GM19328 (cell line): ENCODE measurements around the gene CES2.
"Not testable (repeated sequence)": the region's sequence is repeated elsewhere in the genome, so short reads cannot be mapped to it uniquely, and the experiment has no call there.

Experiments used
- ATAC-seq: cut with Tn5 transposase; IDR thresholded peaks from one replicate; pipeline ENCODE4 v1.9.1; 2021; ENCODE audit warnings: mild to moderate bottlenecking, moderate library complexity; ENCODE audit not compliant: unreplicated experiment

CES2 gene

DNA sequence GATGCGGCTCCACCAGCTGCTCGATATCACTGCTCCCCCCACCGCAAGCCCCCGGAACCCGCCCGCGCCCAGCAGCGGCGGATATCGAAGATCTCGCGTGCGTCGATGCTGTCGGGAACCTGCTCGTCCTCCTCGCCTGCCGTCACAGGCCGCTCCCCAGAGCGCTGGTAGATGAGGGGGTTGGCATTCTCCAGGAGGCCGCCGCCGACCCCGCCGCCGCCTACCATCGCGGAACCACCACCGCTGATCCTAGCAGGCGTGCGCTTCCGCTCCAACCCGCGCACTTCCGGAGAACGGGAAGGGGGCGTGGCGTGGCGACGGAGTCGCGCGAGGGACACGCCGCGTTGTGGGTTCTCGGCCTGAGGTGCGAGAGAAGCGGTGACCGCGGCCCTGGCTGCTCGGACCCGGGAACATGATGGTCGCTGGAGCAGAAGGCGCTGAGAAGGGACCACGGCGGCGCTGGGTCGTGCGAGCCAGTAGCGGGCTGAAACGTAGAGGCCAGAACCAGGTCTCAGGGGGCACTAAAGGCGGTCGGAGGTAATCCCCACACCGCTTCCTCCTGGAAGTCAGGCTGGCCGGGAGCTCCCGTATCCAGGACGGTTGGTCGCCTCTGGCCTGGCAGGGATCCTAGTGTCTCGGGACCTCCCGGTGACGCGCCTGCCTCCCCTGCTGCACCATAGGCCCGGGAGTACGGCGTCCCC is 1.0 kb upstream of the CES2 start, which contains the start of gene CIAO2B:
TSS of gene CIAO2B (minus strand) at position 265 of the 701 bp plus-strand sequence. CDS start at position 227, 38 bp downstream.
- ATAC-seq = peak; percentile 79

DNA sequence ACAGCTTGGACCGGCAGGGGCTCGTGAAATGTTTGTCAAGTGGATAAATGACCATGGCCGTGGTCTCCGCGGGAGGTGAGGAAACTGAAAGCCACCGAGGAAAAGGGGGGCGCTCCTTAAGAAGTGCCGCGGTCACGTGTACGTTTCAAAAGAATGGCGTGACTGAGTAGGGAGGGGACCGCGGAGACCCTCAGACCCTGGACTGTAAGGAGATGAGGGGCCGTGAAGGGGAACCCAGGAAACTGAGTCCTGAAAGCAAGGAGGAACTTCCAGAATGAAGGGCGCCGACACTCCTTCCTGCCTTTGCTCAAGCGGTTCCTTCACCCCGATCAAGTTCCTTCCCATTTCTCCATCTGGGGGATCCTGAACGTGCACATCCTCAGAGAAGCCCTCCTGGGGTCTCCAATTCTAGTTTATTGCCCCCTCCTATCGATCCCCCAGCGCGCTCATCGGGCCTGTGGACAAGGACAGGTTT is 440 bp upstream of the CES2 start:
- ATAC-seq = peak; percentile 21

DNA sequence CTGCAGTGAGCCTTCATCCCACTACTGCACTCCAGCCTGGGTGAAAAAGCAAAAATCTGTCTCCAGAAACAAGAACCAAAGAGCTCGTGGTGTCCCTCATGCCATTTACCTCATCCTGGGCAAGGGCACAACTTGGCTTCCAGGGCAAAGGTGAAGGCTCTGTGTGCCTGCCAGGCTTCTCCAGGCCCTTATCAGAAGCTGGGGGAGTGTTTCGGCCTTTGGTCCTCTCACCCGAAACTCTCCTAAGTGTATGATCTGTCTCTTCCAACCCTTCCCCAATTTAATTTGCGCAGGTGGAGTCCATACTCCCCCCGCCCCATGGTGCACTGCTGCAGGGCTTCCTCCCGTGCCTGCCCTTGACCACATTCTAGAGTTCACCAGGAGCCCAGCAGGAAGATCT is 1.1 kb downstream of the CES2 start:
- ATAC-seq = no peak

DNA sequence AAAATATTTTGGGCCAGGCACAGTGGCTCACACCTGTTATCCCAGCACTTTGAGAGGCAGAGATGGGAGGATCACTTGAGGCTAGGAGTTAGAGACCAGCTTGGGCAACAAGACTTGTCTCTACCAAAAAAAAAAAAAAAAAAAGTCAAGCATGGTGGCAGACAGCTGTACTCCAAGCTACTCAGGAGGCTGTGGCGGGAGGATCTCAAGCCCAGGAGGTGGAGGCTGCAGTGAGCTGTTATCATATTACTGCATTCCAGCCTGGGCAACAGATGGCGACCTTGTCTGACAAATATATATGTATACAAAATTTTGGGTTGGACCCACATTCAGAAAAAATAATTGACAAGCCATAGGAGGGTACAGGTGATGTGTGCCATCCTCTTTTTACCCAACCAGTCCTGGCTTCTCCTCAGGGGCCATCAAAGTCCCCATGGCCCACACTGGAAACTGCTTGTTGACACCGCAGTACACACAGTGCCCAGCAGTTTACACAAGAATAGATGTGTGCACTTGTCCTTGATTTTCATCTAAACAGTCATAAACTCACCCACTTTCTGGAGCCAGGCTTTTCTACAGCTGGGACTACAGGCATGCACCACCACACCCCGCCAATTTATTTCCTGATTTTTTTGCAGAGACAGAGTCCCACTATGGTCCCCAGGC is 1.7 kb downstream of the CES2 start:
- no peak for ATAC-seq

DNA sequence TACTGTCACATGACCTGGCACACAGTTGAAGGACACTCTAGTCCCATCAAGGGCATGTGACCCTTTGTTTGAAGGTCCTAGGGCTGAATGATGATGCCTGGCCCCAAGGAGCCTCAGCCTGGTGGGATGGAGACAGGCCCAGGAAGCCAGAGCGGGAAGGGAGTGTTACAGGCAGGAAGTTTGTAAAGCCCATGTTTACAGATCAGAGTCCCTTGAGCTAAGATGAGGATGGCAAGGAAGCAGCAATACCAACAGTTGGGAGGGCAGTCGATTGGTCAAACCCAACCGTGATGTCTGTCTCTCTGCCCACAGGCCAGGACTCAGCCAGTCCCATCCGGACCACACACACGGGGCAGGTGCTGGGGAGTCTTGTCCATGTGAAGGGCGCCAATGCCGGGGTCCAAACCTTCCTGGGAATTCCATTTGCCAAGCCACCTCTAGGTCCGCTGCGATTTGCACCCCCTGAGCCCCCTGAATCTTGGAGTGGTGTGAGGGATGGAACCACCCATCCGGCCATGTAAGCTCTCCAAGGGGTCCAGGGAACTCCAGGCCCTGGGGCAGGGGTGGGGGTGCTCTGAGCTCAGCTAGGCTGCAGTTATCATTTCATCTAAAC is 2.5 kb downstream of the CES2 start:
- no peak for ATAC-seq

DNA sequence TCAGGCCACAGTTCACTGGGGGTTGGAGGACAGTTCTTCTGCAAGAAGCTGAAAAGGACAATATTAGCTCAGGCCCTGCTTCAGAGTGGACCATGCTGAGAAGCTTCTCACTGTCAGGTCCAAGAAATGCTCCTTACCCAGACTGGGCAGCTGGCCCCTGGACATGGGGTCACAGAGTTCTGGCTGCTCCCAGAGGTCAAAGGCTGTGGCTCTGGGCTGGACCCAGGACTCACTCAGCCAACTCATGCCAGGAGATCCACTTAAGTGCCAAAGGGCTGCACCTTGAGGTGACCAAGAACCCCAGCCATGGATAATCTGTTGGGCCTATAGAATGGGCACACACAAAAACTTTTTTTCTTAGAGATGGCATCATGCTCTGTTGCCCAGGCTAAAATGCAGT is 4.0 kb downstream of the CES2 start:
- no peak for ATAC-seq

DNA sequence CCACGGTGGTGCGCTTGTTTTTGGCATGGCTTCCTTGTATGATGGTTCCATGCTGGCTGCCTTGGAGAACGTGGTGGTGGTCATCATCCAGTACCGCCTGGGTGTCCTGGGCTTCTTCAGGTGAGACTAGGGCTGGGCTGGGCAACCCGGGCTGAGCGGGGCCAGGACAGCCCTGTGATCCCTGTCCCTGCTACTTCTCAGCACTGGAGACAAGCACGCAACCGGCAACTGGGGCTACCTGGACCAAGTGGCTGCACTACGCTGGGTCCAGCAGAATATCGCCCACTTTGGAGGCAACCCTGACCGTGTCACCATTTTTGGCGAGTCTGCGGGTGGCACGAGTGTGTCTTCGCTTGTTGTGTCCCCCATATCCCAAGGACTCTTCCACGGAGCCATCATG is 4.9 kb downstream of the CES2 start:
- ATAC-seq = no peak

DNA sequence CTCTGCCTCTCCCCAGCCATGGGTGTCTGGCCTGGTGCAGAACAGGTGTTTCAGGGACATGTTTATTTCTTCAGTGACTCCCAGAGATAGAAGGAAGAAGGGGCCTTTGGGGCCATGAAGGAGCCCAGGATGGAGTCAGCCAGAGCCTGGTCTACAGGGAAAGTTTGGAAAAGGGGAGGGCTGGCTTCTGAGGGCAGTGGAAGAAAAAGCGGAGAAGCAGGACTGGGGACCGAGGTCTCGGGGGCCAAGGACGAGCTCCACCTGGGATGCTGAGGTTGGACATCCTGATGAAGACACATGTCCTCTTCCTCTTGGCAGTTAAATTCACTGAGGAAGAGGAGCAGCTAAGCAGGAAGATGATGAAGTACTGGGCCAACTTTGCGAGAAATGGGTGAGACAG is 7.7 kb downstream of the CES2 start:
- ATAC-seq = no peak

DNA sequence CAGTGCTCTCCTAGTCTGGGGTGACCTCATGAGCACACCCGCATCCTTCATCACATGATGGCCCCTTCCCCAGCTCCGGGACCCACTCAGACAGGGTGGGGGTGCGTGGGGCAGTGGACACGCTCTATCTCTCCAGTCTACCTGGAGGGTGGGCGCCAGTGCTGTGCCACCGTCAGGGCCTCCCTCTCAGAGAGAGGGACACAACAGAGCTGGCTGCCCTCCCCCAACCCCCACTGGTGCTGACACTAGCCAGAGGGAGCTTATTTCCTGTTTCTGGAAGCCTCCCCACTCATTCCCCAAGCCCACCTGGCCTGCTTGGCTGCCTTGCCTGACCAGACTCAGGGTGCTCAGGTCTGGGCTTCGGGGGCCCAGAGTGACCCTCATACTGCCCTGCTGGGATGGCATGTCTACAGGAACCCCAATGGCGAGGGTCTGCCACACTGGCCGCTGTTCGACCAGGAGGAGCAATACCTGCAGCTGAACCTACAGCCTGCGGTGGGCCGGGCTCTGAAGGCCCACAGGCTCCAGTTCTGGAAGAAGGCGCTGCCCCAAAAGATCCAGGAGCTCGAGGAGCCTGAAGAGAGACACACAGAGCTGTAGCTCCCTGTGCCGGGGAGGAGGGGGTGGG is 8.2 kb downstream of the CES2 start:
- ATAC-seq = no peak

DNA sequence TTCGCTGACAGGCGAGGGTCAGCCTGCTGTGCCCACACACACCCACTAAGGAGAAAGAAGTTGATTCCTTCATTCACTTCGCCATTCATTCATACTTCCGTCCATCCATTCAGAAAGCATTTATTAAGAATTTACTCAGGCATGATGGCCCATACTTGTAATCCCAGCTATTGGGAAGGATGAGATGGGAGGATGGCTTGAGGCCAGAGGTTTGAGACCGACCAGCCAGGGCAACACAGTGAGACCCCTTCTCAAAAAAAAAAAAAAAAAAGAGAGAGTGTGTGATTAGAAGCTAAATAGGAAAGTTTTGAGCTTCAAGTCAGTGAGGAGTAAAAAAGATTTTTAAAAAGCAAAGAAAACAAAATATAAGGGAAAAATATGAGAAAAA is 8.7 kb downstream of the CES2 start:
- no peak for ATAC-seq

DNA sequence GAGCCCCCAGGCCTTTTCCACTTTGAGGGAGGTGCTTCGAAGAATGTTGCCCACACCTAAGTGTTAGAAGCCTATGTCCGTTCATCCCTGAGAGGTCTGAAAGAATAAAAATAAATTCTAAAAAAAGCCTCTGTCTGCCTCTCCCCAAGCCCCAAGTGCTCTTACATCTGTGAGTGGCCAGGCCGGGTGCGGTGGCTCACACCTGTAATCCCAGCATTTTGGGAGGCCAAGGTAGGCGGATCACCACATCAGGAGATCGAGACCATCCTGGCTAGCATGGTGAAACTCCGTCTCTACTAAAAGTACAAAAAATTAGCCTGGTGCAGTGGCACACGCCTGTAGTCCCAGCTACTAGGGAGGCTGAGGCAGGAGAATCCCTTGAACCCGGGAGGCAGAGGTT is 9.7 kb downstream of the CES2 start:
- ATAC-seq = not testable (repeated sequence)

DNA sequence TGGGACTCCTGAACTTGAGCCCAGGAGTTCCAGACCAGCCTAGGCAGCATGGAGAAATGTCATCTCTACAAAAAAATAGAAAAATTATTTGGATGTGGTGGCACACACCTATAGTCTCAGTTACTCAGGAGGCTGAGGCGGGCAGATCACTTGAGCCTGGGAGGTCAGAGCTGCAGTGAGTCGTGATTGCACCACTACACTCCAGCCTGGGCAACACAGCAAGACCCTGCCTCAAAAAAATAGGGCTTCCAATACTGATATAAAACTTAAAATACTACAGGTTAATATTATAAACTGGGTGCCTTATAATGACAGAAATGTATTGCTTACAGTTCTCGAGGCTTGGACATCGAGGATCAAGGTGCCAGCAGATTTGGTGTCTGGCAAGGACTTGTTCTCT is 10.6 kb downstream of the CES2 start:
- no peak for ATAC-seq

DNA sequence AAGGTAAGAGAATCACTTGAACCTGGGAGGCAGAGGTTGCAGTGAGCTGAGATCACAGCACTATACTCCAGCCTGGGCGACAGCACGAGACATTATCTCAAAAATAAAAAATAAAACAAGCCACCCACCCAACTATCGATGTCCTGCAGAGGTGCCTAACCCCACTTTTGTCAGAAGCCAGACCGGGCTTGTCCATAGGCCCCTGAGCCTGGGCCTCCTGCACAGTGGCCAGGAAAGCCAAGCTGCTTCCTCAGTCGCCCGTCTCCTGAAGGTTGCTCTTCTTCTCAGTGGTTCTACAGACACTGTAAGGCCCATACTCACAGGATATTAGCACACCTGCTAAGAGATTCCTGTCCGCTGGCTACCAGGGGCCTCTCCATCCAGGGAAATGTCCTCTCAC is 11.2 kb downstream of the CES2 start:
- ATAC-seq = no peak

DNA sequence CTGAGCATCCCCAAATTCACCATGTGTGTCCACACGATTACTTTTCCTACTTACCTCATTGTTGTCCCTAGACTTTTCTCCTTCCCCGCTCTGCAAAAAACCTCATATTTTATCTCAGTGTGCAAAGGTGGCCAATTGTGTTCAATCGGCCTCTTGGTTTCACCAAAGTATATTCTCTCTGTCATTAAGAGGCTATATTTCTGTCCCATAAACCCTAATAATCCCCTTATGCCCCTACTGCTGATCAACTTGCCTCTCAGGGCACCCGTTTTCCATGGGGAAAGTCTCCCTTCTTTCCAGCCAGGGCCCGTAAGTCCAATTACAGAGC is 11.6 kb downstream of the CES2 start:
- no peak for ATAC-seq

DNA sequence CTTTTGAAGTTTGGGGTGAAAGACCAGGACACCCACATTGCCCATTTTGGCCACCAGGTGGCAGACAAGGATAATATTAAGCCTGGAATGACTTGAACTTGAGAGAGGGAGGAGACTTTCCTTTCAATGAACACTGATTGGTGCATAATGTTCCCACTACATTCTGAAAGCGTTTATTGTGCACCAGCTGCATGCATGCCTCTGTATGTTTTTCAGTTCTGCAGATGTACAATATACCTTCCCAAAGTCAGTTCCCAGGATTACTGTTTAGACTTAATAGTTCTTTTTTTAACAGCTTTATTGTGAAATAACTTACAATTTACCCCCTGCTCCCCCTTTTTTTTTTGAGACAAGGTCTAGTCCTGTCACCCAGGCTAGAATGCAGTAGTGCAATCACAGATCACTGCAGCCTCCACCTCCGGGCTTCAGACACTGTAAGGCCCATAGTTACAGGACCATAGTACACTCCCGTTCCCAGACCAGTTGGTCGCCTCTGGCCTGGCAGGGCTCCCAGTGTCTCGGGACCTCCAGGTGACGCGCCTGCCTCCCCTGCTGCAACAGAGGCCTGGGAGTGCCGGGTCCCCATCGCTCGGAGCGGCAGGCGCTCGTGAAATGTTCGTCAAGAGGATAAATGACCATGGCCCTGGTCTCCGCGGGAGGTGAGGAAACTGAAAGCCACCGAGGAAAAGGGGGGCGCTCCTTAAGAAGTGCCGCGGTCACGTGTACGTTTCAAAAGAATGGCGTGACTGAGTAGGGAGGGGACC is 12.2 kb downstream of the CES2 start:
- no peak for ATAC-seq

DNA sequence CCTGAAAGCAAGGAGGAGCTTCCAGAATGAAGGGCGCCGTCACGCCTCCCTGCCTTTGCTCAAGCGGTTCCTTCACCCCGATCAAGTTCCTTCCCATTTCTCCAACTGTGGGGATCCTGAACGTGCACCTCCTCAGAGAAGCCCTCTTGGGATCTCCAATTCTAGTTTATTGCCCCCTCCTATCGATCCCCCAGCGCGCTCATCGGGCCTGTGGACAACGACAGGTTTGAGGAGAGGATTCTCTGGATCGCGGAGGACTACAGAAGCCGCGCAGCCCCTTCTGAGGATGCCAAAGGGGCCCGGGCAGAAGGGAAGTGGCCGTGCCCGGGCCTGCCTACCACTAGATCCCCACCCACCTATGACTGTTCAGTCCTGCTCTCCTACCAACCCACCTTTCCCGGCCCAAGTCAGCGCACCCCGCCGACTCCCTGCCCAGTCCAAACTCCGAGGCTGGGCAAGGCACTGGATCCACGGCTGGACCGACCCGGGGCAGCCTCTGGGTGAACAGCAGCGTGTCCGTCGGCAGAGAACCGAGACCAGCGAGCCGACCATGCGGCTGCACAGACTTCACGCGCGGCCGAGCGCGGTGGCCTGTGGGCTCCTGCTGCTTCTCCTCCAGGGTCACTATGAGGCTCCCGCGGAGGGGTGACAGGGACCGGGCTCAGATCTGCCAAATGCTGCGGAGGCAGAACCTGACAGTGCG is 13.0 kb downstream of the CES2 start:
- no peak for ATAC-seq

DNA sequence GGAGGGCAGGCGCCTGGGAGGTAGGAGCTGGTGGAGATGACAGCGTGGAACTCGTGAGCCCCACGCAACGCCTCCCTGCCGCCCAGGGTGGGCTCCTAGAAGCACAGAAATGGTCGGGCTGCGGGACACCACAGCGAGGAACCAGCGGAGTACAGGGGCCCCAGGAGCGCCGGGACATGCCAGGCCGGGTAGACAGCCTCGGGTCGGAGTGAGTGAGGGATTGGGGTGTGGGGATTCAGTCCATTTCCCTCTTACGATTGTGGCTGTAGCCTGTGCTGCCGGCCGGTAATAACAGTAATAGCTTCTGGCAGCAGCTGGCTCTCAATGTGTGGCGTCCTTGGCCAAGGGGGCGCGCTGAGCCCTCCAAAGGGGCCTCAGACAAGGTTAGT is 13.5 kb downstream of the CES2 start:
- ATAC-seq = no peak

DNA sequence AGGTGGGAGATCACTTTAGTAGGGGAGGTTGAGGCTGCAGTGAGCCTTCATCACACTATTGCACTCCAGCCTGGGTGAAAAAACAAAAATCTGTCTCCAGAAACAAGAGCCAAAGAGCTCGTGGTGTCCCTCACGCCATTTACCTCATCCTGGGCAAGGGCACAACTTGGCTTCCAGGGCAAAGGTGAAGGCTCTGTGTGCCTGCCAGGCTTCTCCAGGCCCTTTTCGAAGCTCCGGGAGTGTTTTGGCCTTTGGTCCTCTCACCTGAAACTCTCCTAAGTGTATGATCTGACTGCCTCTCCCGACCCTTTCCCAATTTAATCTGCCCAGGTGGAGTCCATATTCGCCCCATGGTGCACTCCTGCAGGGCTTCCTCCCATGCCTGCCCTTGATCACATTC is 14.2 kb downstream of the CES2 start:
- no peak for ATAC-seq

DNA sequence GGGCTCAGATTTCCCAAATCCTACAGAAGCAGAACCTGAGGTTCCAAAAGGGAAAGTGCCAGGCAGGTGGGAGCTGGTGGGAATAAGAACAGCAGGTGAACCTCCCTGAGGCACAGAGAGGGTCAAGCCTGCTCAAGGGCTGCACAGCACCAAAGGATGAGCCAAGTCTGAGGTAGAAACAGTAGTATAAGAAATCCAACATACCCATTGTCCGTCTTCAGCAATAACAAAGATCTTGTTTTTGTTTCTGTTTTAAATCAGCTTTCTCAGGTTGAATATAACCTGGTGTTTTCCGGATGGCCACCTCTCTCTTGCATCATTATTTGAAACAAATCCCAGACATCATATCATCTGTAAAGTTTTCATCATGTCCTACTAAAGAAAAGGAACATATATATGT is 15.1 kb downstream of the CES2 start:
- ATAC-seq = no peak

DNA sequence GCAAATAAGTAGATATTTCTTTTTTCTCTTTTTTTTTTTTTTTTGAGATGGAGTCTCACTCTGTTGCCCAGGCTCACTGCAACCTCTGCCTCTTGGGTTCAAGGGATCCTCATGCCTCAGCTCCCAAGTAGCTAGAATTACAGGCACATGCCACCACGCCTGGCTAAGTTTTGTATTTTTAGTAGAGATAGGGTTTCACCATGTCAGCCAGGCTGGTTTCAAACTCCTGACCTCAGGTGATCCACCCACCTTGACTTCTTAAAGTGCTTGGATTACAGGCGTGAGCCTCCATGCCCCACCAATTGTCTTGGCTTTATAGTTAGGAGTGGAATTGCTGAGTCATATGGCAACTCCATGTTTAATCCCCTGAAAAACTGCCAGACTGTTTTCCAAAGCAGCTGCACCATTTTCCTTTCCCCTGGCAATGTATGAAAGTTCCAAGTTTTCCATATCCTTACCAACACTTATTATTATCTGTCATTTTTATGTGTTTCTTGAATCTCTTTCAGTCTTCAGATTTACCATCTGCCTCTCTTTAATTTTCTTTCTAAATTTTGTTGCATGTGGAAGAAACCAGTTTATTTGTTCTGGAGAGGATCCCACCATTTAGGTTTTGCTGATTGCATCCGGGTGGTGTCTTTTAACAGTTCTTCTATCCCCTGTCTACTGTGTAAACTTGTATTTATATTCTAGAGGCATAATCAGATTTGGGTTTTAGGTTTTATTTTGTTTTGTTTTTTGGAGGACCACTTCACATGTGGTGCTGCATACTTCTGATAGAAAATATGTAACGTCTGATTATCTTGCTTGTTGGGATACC is 15.9 kb downstream of the CES2 start:
- ATAC-seq = no peak
